SK-N-SH (cell line): ENCODE data around the gene MGRN1. TPM values are rescaled to one million over a fixed set of nuclear protein-coding genes. Genes with fewer than 3 reads are reported as not detected.

ENCODE experiments used
- CTCF ChIA-PET: fragments of 300-600, 350-600 bp; formaldehyde crosslinking; extraction: SDS; loops from one replicate; lab custom pipeline; 2021; lab: Yijun Ruan, JAX
- POLR2A ChIA-PET: fragments of 350-600 bp; sonication (Branson Sonifier 250); formaldehyde crosslinking; extraction: SDS; loops from one replicate; lab custom pipeline; 2020; ENCODE audit warnings: antibody characterized with exemption, inconsistent platforms; lab: Yijun Ruan, JAX
- DNase-seq: peaks from one replicate; pipeline ENCODE4 v3.0.0; 2012
- H2AFZ ChIP-seq: fragments of 200-600 bp; sonication (generic); 2 replicates; pipeline ENCODE4 v1.8.1; 2016; ENCODE audit warnings: antibody characterized with exemption, mild to moderate bottlenecking, low read depth
- H3F3A ChIP-seq: fragments of 200-600 bp; sonication (generic); replicated peaks from 2 replicates; pipeline ENCODE3; 2016; ENCODE audit warnings: antibody characterized with exemption, mild to moderate bottlenecking; ENCODE audit not compliant: insufficient read depth
- H3K27ac ChIP-seq, 2 experiments: fragments of 200-500 bp in 1 of 2; fragments of 200-600 bp in 1 of 2; sonication (Bioruptor generic) in 1 of 2; sonication (generic), shearing (Covaris generic) in 1 of 2; 2 replicates each; pipeline versions ENCODE4 v1.5.1 to v1.6.1; 2014 to 2016; ENCODE audit warnings: low read depth in 2 of 2, inconsistent platforms in 1 of 2, low read length in 1 of 2, mild to moderate bottlenecking in 1 of 2, mixed read lengths in 1 of 2
- H3K27me3 ChIP-seq: fragments of 200-600 bp; sonication (generic), shearing (Covaris generic); 2 replicates; pipeline ENCODE4 v1.6.1; 2016; ENCODE audit warnings: mixed run types; ENCODE audit not compliant: insufficient read depth
- H3K36me3 ChIP-seq, 2 experiments: fragments of 200-500 bp in 1 of 2; fragments of 200-600 bp in 1 of 2; sonication (Bioruptor generic) in 1 of 2; sonication (generic) in 1 of 2; replicated peaks in 1 of 2; 2 replicates each; pipeline versions ENCODE3 to v1.5.1; 2014 to 2016; ENCODE audit warnings: low read length in 1 of 2, mild to moderate bottlenecking in 1 of 2; ENCODE audit not compliant: insufficient read depth in 2 of 2, control insufficient read depth in 1 of 2
- H3K4me1 ChIP-seq, 2 experiments: fragments of 200-500 bp in 1 of 2; fragments of 200-600 bp in 1 of 2; sonication (Bioruptor generic) in 1 of 2; sonication (generic), shearing (Covaris generic) in 1 of 2; 2 replicates each; pipeline versions ENCODE4 v1.5.1 to v1.6.1; 2014 to 2016; ENCODE audit warnings: low read depth in 1 of 2, low read length in 1 of 2, mixed run types in 1 of 2; ENCODE audit not compliant: insufficient read depth in 2 of 2, control insufficient read depth in 1 of 2
- H3K4me2 ChIP-seq: fragments of 200-600 bp; sonication (generic), shearing (Covaris generic); 2 replicates; pipeline ENCODE4 v1.6.1; 2017; ENCODE audit warnings: mixed run types
- H3K4me3 ChIP-seq, 2 experiments: fragments of 200-500 bp in 1 of 2; fragments of 200-600 bp in 1 of 2; sonication (Bioruptor generic) in 1 of 2; sonication (generic), shearing (Covaris generic) in 1 of 2; 2 replicates each; pipeline versions ENCODE4 v1.5.1 to v1.8.1; 2014 to 2016; ENCODE audit warnings: low read depth in 2 of 2, inconsistent platforms in 1 of 2, low read length in 1 of 2, mild to moderate bottlenecking in 1 of 2, mixed read lengths in 1 of 2, moderate library complexity in 1 of 2
- H3K79me2 ChIP-seq: fragments of 200-600 bp; sonication (generic); 2 replicates; pipeline ENCODE4 v1.8.1; 2017; ENCODE audit warnings: mild to moderate bottlenecking; ENCODE audit not compliant: insufficient read depth
- H3K9ac ChIP-seq: fragments of 200-600 bp; sonication (generic); 2 replicates; pipeline ENCODE4 v1.6.1; 2017; ENCODE audit warnings: mixed run types
- H3K9me2 ChIP-seq: fragments of 200-600 bp; sonication (generic); 2 replicates; pipeline ENCODE4 v1.6.1; 2017; ENCODE audit warnings: mixed run types
- H3K9me3 ChIP-seq: fragments of 200-600 bp; sonication (generic); 2 replicates; pipeline ENCODE4 v1.6.1; 2017; ENCODE audit warnings: mixed run types, mild to moderate bottlenecking, moderate library complexity
- H4K20me1 ChIP-seq: fragments of 200-600 bp; sonication (generic); 2 replicates; pipeline ENCODE4 v1.6.1; 2017; ENCODE audit warnings: mild to moderate bottlenecking, mixed run types; ENCODE audit not compliant: insufficient read depth
- CHD2 ChIP-seq: fragments of 150-350 bp; IDR thresholded peaks from 2 replicates; pipeline ENCODE4 v1.6.1; 2018; ENCODE audit warnings: low read length; ENCODE audit not compliant: partially characterized antibody
- EP300 ChIP-seq, 2 experiments: IDR thresholded peaks; 2 replicates each; pipeline versions ENCODE4 v1.4.0 to v1.6.1; 2012; ENCODE audit warnings: borderline replicate concordance in 1 of 2, low read depth in 1 of 2, low read length in 1 of 2
- EZH2phosphoT487 ChIP-seq: fragments of 200-600 bp; sonication (generic); IDR thresholded peaks from 2 replicates; pipeline ENCODE4 v1.6.1; 2017; ENCODE audit warnings: low read depth, mixed run types, mild to moderate bottlenecking, antibody characterized with exemption, moderate library complexity, borderline replicate concordance
- JUND ChIP-seq: IDR thresholded peaks from 2 replicates; pipeline ENCODE4 v1.4.0; 2012
- MAX ChIP-seq: IDR thresholded peaks from 2 replicates; pipeline ENCODE4 v1.4.0; 2012; ENCODE audit warnings: low read depth
- MEF2A ChIP-seq: IDR thresholded peaks from 2 replicates; pipeline ENCODE4 v1.4.0; 2012; ENCODE audit warnings: low read depth, borderline replicate concordance
- MXI1 ChIP-seq: IDR thresholded peaks from 2 replicates; pipeline ENCODE4 v1.6.1; 2012; ENCODE audit warnings: mild to moderate bottlenecking, low read depth, low read length, improper control_type of control experiment
- POLR2AphosphoS5 ChIP-seq: IDR thresholded peaks from 2 replicates; pipeline ENCODE4 v1.6.1; 2012; ENCODE audit warnings: low read depth, low read length
- RAD21 ChIP-seq: IDR thresholded peaks from 2 replicates; pipeline ENCODE4 v1.6.1; 2012; ENCODE audit warnings: mild to moderate bottlenecking, low read length
- REST ChIP-seq: IDR thresholded peaks from 2 replicates; pipeline ENCODE4 v1.6.1; 2012; ENCODE audit warnings: mild to moderate bottlenecking, low read depth, low read length, moderate library complexity
- RFX5 ChIP-seq: IDR thresholded peaks from 2 replicates; pipeline ENCODE4 v1.6.1; 2012; ENCODE audit warnings: mild to moderate bottlenecking, improper control_type of control experiment, low read length
- RXRA ChIP-seq: IDR thresholded peaks from 2 replicates; pipeline ENCODE4 v1.4.0; 2012; ENCODE audit warnings: low read depth, mild to moderate bottlenecking, borderline replicate concordance
- SIN3A ChIP-seq: IDR thresholded peaks from 2 replicates; pipeline ENCODE4 v1.6.1; 2012; ENCODE audit warnings: low read depth, mild to moderate bottlenecking, low read length, moderate library complexity, borderline replicate concordance
- SMC3 ChIP-seq: IDR thresholded peaks from 2 replicates; pipeline ENCODE4 v1.6.1; 2012; ENCODE audit warnings: low read depth, low read length, improper control_type of control experiment
- TAF1 ChIP-seq: IDR thresholded peaks from 2 replicates; pipeline ENCODE4 v1.6.1; 2012; ENCODE audit warnings: low read depth, mild to moderate bottlenecking, low read length, moderate library complexity, borderline replicate concordance
- TCF12 ChIP-seq: IDR thresholded peaks from 2 replicates; pipeline ENCODE4 v1.4.0; 2012
- WGBS: methylation state at CpG from one replicate; pipeline ENCODE4 v1.1.6; 2017; ENCODE audit warnings: low lambda C conversion rate; 5-methylcytosine and 5-hydroxymethylcytosine counted together
- polyA plus RNA-seq, 3 experiments: library from polyadenylated mRNA; depleted of rRNA; stranded (reverse); fragments of >200 nt; gene quantifications; 2 replicates each; pipeline ENCODE4 v1.2.3, GENCODE V29; 2012
- TF ChIP-seq, protein P1 (sequence below): fragments of 200-600 bp; sonication (generic); IDR thresholded peaks from 2 replicates; pipeline ENCODE4 v1.6.1; 2017; ENCODE audit warnings: antibody characterized with exemption, mild to moderate bottlenecking, moderate library complexity

Gene MGRN1
- polyA plus RNA-seq, 1 of the 3 experiments (the other 2 are of a cell fraction): 13.3 TPM

DNA sequence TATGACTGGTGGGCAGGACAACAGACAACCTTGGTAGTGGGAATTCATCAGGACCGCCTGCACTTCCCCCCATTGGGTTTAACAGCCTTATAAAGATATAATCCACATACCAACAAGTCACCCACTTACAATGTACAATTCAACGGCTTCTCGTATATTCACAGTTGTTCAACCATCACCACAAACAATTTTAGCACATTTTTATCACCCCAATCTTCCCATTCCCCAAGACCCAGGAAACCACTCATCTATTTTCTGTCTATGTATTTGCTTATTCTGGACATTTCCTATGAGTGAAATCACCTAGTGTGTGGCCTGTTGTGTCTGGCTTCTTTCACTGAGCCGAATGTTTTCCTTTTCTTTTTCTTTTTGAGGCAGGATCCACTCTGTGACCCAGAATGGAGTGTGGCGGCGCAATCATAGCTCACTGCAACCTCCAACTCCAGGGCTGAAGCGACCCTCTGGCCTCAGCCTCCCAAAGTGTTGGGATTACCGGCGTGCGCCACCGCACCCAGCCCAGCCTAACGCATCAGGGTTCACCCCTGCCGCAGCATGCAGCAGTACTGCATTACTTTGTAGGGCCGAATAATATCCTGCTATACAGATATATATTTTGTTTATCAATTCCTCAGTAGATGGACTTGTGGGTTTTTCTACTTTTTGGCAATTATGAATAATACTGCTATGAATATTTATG is 98.6 kb downstream of the MGRN1 start:
- Histone ChIP-seq H3K27me3 (no peaks in the 10 kb centered on the region), H3K9me2 (no peaks in the 10 kb centered on the region), H3K4me2 (no peak overlapping the region), H3K9ac (no peak overlapping the region), H3F3A (no peaks in the 10 kb centered on the region), H4K20me1 (no peaks in the 10 kb centered on the region), H3K9me3 (no peaks in the 10 kb centered on the region), H3K36me3 (peaks cover 18 to 41% of the 10 kb centered on the region in 2 experiments), H3K4me1 (no peaks in the 10 kb centered on the region), H2AFZ (no peak overlapping the region), H3K79me2 (peaks cover 12% of the 10 kb centered on the region; the same call in 1 of the 2 replicates), H3K4me3 (no peak overlapping the region), H3K27ac (no peak overlapping the region)
- 96% methylated on average over 14 of the region's 14 CpGs for WGBS
- ChIA-PET CTCF (no interaction called here), POLR2A (no interaction called here)
- TF ChIP-seq TCF12 (no peak), POLR2AphosphoS5 (no peak), CHD2 (no peak), TAF1 (no peak), MEF2A (no peak), MAX (no peak), EZH2phosphoT487 (no peak), MXI1 (no peak), RAD21 (no peak), RFX5 (no peak), SIN3A (no peak), JUND (no peak), SMC3 (no peak), REST (no peak), EP300 (IDR thresholded peaks at IDR 0.05; ENCODE audit: borderline replicate concordance in 1 of 2, low read depth in 1 of 2, low read length in 1 of 2) (no peak), RXRA (no peak)
- TF ChIP-seq, protein P1, sequence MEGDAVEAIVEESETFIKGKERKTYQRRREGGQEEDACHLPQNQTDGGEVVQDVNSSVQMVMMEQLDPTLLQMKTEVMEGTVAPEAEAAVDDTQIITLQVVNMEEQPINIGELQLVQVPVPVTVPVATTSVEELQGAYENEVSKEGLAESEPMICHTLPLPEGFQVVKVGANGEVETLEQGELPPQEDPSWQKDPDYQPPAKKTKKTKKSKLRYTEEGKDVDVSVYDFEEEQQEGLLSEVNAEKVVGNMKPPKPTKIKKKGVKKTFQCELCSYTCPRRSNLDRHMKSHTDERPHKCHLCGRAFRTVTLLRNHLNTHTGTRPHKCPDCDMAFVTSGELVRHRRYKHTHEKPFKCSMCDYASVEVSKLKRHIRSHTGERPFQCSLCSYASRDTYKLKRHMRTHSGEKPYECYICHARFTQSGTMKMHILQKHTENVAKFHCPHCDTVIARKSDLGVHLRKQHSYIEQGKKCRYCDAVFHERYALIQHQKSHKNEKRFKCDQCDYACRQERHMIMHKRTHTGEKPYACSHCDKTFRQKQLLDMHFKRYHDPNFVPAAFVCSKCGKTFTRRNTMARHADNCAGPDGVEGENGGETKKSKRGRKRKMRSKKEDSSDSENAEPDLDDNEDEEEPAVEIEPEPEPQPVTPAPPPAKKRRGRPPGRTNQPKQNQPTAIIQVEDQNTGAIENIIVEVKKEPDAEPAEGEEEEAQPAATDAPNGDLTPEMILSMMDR: no peak
- no peak for DNase-seq
